ENCODE results near the gene PRDM16. TPM values are rescaled to one million over a fixed set of nuclear protein-coding genes. Genes with fewer than 3 reads are reported as not detected.

PRDM16 gene
- total RNA-seq, 1 experiment from 2014 or later, result not detected

DNA sequence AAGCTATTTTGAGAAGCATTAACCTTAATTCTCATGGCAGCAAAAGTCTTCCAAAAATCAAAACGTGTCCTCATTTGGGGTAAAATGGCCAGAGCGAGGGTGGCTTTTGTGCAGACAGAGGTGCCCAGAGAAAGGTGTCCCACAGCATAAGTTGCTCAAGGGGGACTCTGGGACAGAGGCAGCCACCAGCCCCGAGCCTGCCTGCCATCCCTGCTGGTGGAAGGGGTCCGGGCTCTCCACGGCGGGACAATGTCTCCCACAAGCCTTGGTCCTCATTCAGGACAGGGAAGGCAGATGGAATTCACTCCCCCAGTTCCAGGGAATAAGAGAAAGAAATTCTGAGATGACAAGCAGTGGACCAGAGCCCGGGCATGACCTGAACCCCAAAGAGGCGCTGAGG lies 372.9 kb downstream of the PRDM16 start:
- CTCF ChIA-PET, result interaction anchor here (0.6 to 3.3 kb wide), 4 partner anchors 11 to 1189 kb away, joined by 3 to 27 read pairs (median 7); no protein-coding TSS in a partner anchor
- H3K27ac Mint-ChIP-seq (ENCODE audit: low read depth, unreplicated experiment), result no peak overlapping the region
- POLR2A ChIA-PET, result interaction anchor here (0.9 kb wide), 1 partner anchor 182 kb away, joined by 3 read pairs; no protein-coding TSS in a partner anchor
- H3K4me3 Mint-ChIP-seq (ENCODE audit: unreplicated experiment), result no peak overlapping the region
- H3K9me3 Mint-ChIP-seq (ENCODE audit: unreplicated experiment), result no peaks in the 10 kb centered on the region
- no TSS peak for BruUV-seq (replicated peaks)
- H3K36me3 Mint-ChIP-seq (ENCODE audit: insufficient read depth, unreplicated experiment), result no peaks in the 10 kb centered on the region
- H3K27me3 Mint-ChIP-seq (ENCODE audit: insufficient read depth, unreplicated experiment), result peaks cover 37% of the 10 kb centered on the region
- DNase-seq (ENCODE audit: unreplicated experiment), result no peak
- H3K4me1 Mint-ChIP-seq (ENCODE audit: insufficient read depth, unreplicated experiment), result no peaks in the 10 kb centered on the region
- TF ChIP-seq CTCF (IDR thresholded peaks at IDR 0.05; ENCODE audit: unreplicated experiment), result no peak
- intact Hi-C loops (cut with micrococcal nuclease), result no loop called here

DNA sequence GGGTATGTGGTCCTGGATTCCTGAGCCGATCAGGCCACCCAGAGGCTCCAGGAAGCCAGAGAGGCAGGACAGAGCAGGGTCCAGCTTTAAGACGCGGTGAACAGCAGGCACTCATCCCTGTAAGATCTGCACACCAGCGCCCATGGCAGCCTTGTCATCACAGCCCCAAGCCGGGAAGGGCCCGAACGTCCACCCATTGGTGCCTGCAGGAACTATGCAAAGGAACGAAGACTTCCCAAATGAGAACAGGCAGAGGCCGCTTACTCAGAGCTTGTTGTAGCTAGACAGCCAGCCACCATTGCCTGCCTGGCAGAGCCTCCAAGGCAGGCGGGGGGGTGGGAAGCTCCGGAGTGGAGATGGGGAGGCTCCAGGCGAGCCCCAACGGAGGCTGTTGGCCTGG lies 373.3 kb downstream of the PRDM16 start:
- CTCF ChIA-PET, result interaction anchor here (0.6 to 3.3 kb wide), 4 partner anchors 10 to 1189 kb away, joined by 3 to 27 read pairs (median 7); no protein-coding TSS in a partner anchor

DNA sequence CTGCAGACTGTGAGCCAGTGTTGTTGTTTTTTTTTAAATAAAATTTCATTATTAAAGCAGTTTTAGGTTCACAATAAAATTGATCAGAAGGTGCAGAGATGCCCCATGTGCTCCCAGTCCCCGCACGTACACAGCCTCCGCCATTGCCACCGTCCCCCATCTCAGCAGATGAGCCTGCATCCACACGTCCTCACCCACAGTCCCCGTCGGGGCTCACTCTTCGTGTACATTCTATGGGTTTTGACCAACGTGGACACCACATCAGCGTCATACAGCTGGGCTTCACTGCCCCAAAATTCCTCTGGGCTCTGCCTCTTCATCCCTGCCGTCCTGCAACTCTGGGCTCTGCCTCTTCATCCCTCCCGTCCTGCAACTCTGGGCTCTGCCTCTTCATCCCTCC lies 373.9 kb downstream of the PRDM16 start:
- DNase-seq (ENCODE audit: unreplicated experiment), result no peak
- Mint-ChIP-seq H3K27me3 (ENCODE audit: insufficient read depth, unreplicated experiment) (peaks cover 37% of the 10 kb centered on the region), H3K9me3 (ENCODE audit: unreplicated experiment) (peaks cover 5% of the 10 kb centered on the region), H3K36me3 (ENCODE audit: insufficient read depth, unreplicated experiment) (no peaks in the 10 kb centered on the region), H3K27ac (ENCODE audit: low read depth, unreplicated experiment) (no peak overlapping the region), H3K4me1 (ENCODE audit: insufficient read depth, unreplicated experiment) (no peaks in the 10 kb centered on the region), H3K4me3 (ENCODE audit: unreplicated experiment) (no peak overlapping the region)
- ChIA-PET POLR2A (no interaction called here), CTCF (interaction anchor here (3.3 kb wide), 1 partner anchor 10 kb away, joined by 27 read pairs; no protein-coding TSS in a partner anchor)
- intact Hi-C loops (cut with micrococcal nuclease), result no loop called here
- BruUV-seq (replicated peaks), result no TSS peak
- no peak for TF ChIP-seq CTCF (IDR thresholded peaks at IDR 0.05; ENCODE audit: unreplicated experiment)

More for the DNA sequence above, 373.3 kb downstream of the PRDM16 start:
- H3K4me1 Mint-ChIP-seq (ENCODE audit: insufficient read depth, unreplicated experiment), result no peaks in the 10 kb centered on the region
- H3K27ac Mint-ChIP-seq (ENCODE audit: low read depth, unreplicated experiment), result no peak overlapping the region
- TF ChIP-seq CTCF (IDR thresholded peaks at IDR 0.05; ENCODE audit: unreplicated experiment), result no peak
- no peaks in the 10 kb centered on the region for H3K36me3 Mint-ChIP-seq (ENCODE audit: insufficient read depth, unreplicated experiment)
- H3K4me3 Mint-ChIP-seq (ENCODE audit: unreplicated experiment), result no peak overlapping the region
- intact Hi-C loops (cut with micrococcal nuclease), result no loop called here
- BruUV-seq (replicated peaks), result no TSS peak
- H3K9me3 Mint-ChIP-seq (ENCODE audit: unreplicated experiment), result no peaks in the 10 kb centered on the region
- peaks cover 37% of the 10 kb centered on the region for H3K27me3 Mint-ChIP-seq (ENCODE audit: insufficient read depth, unreplicated experiment)
- DNase-seq (ENCODE audit: unreplicated experiment), result no peak
- POLR2A ChIA-PET, result interaction anchor here (0.9 kb wide), 1 partner anchor 182 kb away, joined by 3 read pairs; no protein-coding TSS in a partner anchor

- intact Hi-C loops (cut with micrococcal nuclease), result no loop called here
- Mint-ChIP-seq H3K36me3 (ENCODE audit: insufficient read depth, unreplicated experiment) (no peaks in the 10 kb centered on the region), H3K27me3 (ENCODE audit: insufficient read depth, unreplicated experiment) (peaks cover 37% of the 10 kb centered on the region), H3K27ac (ENCODE audit: low read depth, unreplicated experiment) (no peak overlapping the region), H3K9me3 (ENCODE audit: unreplicated experiment) (peaks cover 11% of the 10 kb centered on the region), H3K4me3 (ENCODE audit: unreplicated experiment) (no peak overlapping the region), H3K4me1 (ENCODE audit: insufficient read depth, unreplicated experiment) (no peaks in the 10 kb centered on the region)
- TF ChIP-seq CTCF (IDR thresholded peaks at IDR 0.05; ENCODE audit: unreplicated experiment), result no peak
- DNase-seq (ENCODE audit: unreplicated experiment), result no peak
- no TSS peak for BruUV-seq (replicated peaks)
- ChIA-PET CTCF (interaction anchor here (0.7 to 3.3 kb wide), 3 partner anchors 9 to 491 kb away, joined by 3 to 27 read pairs (median 3); no protein-coding TSS in a partner anchor), POLR2A (no interaction called here)
Measured at GRCh38 chr1:3443807-3444206, 374.8 kb downstream of the PRDM16 start.

Measured in MCF 10A (cell line).